HG03139 (cell line): ENCODE measurements around the gene FBXL17.
"Not testable (repeated sequence)": the region's sequence is repeated elsewhere in the genome, so short reads cannot be mapped to it uniquely, and the experiment has no call there.

ENCODE experiments used
- ATAC-seq: cut with Tn5 transposase; IDR thresholded peaks from one replicate; pipeline ENCODE4 v1.9.1; 2021; ENCODE audit not compliant: unreplicated experiment

Gene FBXL17

DNA sequence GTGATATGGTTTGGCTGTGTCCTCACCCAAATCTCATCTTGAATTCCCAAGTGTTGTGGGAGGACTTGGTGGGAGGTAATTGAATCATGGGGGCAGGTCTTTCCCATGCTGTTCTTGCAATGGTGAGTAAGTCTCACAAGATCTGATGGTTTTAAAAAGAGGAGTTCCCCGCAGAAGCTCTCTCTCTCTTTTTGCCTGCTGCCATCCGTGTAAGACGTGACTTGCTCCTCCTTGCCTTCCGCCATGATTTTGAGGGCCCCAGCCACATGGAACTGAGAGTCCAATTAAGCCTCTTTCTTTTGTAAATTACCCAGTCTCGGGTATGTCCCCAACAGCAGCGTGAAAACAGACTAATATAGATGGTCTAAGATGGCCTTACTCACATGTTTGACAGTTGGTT lies 210.1 kb downstream of the FBXL17 start:
- ATAC-seq = no peak

DNA sequence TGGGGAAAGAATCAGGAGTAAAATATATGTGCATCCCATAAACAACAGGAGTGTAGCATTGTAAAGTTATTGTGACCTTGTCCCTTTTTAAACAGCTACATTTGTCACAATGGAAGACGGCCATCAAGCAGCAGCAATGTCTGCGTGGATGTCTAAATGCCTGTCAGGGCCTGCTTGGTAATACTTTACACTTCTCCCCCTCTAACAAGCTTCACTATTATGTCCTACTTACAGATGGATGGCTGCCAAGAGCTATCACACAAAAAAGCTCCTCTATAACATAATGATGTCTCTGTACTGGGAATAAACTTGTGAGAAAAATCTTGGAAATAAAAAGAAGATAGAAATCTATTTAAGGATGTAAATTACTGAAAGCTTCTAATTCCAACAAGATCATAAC lies 213.0 kb downstream of the FBXL17 start:
- no peak for ATAC-seq

- no peak for ATAC-seq
Observed at GRCh38 chr5:108167174-108167573, 214.7 kb downstream of the FBXL17 start.

DNA sequence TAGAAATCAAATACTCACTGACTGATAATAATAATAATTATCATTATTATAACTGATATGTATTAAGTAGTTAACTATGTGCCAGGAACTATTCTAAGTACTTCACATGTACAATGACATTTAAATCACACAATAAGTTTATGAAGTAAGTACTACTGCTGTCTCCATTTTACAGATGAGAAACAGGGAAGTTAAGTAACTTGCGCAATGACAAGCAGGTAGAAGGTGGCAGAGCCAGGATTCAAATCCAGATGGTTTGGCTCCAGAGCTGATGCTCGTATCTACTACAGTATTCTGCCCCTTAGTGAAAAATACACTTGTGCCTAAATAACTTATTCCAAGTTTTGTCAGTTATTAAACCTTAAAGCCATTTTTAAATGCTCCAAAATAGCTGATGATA lies 217.3 kb downstream of the FBXL17 start:
- no peak for ATAC-seq

- ATAC-seq = not testable (repeated sequence)
Observed at GRCh38 chr5:108152854-108153253, 229.0 kb downstream of the FBXL17 start.

GRCh38 chr5:108149369-108149768 lies 232.5 kb downstream of the FBXL17 start:
- no peak for ATAC-seq

DNA sequence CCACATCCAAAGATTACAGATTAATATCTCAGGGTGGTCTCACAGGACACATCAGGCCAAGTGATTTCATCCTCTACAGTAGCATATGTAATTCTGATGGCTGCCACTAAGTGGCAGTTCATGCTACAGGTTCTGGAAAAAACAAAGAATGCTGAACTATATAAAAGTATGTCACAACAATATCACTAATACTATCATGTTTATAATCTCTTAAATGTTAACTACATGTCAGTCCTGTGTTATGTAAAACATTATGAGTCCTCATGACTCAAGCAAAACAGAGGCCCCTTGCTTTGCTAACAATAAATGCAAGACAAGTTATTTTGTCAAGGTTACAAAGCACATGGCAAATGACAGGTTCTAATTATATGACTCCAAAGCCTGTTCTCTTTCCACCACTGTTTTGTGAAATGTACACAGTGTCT lies 233.2 kb downstream of the FBXL17 start:
- ATAC-seq = peak; percentile 67

GRCh38 chr5:108146222-108146621 lies 235.7 kb downstream of the FBXL17 start:
- ATAC-seq = no peak

DNA sequence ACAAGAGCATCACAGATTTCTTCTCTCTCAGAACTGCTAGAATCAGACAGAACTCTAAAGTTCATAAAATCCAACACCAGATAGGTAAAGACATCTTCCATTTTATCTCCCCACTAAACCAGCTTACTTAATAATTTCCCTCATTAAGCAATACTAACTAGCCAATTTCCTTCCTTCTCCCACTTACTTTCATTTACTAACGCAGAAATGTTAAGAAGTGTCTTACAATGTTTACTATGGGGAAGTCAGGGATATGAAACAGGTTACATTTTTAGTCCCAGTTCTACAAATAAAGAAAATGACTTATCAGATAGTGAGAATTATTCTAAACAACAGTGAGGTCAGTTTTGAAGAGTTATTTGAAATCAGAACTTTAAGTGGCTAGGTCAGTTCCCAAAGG lies 236.5 kb downstream of the FBXL17 start:
- no peak for ATAC-seq

GRCh38 chr5:108144332-108144731 lies 237.6 kb downstream of the FBXL17 start:
- no peak for ATAC-seq

- ATAC-seq = no peak
Observed at GRCh38 chr5:108143581-108143980, 238.3 kb downstream of the FBXL17 start.

DNA sequence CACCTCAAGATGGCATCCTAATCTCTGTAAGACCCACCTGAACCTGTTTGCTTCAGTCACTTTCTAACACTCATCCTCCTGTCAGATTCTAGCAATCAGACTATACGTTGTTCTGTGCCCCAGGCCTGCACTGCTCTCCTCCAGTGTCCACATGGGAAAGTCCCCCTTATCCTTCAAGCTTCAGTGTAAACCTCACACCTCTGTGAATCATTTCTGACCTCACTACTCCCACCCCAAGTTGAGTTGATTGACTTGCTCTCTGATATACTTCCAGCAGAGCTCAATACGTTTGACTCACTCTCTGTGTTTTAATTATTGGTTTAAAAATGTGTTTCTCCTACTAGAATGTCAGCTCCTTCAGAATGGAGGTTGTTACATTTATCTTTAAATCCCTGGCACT lies 240.2 kb downstream of the FBXL17 start:
- ATAC-seq = no peak

- ATAC-seq = no peak
Observed at GRCh38 chr5:108136493-108136892, 245.4 kb downstream of the FBXL17 start.

DNA sequence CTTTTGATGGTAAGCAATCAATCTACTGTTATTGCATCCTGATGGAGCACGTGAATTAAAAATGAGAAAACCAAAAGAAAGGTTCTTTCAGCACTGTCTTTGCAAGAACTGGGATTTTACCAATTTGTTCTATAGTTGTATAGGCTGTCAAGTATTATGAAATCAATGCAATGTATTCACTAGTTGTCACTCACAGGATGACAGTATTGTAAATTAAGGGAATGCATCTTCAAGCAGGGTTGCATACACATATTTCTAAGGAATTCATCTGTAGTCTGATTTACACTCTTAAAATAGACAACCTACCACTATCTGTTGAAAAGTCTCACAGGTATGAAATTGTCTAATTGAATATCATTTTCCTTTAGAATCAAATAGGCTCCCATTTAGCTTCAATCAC lies 252.8 kb downstream of the FBXL17 start:
- ATAC-seq = no peak

GRCh38 chr5:108125771-108126511 lies 256.0 kb downstream of the FBXL17 start:
- ATAC-seq = no peak

DNA sequence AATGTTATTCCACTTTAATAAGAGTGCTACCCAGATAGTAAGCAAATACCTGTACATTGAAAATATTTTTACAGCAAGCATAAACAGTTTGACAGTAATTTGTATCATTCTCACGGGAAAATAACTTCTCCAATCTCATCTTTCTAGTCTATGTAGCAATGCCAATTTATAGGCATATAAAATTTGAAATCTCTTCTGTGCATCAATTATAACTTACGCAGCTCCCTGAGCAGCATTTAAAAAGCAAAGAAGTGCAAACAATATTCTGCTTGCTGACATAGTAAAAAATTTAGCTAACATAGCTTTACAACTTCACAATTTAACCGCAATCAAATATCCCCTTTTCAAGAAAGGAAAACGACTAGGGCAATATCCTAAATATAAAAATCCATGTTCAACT lies 257.3 kb downstream of the FBXL17 start:
- no peak for ATAC-seq

DNA sequence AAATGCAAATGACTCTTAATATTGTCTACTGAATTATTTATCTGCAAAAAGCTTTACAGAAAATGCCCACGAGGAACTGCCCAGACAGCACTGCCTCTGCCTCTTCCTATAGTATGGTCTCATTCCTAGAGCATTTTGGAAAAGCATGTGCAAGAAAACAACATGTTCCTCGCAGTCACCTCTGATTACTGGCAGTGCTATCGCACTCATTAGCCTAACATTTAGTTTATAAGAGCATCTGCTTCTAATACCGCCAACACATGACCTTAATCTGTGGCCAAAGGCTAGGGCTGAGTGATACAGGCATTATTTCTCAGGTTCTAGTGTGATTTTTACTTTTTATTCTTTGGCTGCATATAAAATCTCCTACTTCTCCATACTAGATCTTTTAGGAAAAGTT lies 259.2 kb downstream of the FBXL17 start:
- no peak for ATAC-seq

- no peak for ATAC-seq
Observed at GRCh38 chr5:108118813-108119514, 262.9 kb downstream of the FBXL17 start.

DNA sequence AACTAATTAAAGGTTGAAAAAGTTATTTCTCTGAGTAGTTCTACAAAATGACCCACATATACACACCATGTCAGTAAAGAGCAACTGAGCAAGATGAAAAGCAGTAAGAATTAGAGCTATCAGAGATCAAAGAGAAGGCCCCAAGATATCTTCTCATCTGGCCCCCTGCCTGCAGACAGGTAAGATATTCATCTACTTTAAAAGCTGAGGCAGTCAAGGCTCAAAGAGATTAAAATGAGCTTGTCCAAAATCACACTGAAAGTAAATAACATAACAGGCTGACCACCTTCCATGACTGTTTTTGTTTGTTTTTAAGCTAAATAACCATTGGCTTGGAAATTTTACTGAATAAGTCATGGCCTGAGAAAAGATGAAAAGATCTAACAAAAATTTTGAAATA lies 266.2 kb downstream of the FBXL17 start:
- no peak for ATAC-seq

- ATAC-seq = no peak
Observed at GRCh38 chr5:108113950-108114349, 267.9 kb downstream of the FBXL17 start.

- no peak for ATAC-seq
Observed at GRCh38 chr5:108111736-108112135, 270.2 kb downstream of the FBXL17 start.

GRCh38 chr5:108109059-108109458 lies 272.8 kb downstream of the FBXL17 start:
- ATAC-seq = no peak

GRCh38 chr5:108104448-108104847 lies 277.4 kb downstream of the FBXL17 start:
- no peak for ATAC-seq
